ENCODE measurements around the gene COPS9. TPM values are rescaled to one million over a fixed set of nuclear protein-coding genes. Genes with fewer than 3 reads are reported as not detected.

COPS9 gene
- total RNA-seq, 1 experiment from 2014 or later = 473 TPM

GRCh38 chr2:240143801-240144648 is 7.9 kb upstream of the COPS9 start:
- intact Hi-C loops (cut with micrococcal nuclease) = loop anchor here (1.0 to 5.0 kb wide), 2 partner anchors 83 to 322 kb away; no protein-coding TSS in a partner anchor

GRCh38 chr2:240143276-240143675 is 7.2 kb upstream of the COPS9 start:
- no peak overlapping the region for H3K9ac ChIP-seq (ENCODE audit: low read length)
- DNase-seq = no peak
- no peaks in the 10 kb centered on the region for H3K9me2 ChIP-seq (replicated peaks; ENCODE audit: low read length)
- H3F3A ChIP-seq (ENCODE audit: low read length, unreplicated experiment) = no peaks in the 10 kb centered on the region
- peaks cover 5% of the 10 kb centered on the region; the same call in 1 of the 2 replicates for H3K4me1 ChIP-seq (ENCODE audit: insufficient read depth, low read length)
- H3K9me3 ChIP-seq (ENCODE audit: low read length) = no peaks in the 10 kb centered on the region
- H3K27ac ChIP-seq (ENCODE audit: low read length) = no peak overlapping the region
- H3K79me2 ChIP-seq (ENCODE audit: low read length) = no peaks in the 10 kb centered on the region
- intact Hi-C loops (cut with micrococcal nuclease) = loop anchor here (1.0 to 5.0 kb wide), 2 partner anchors 82 to 321 kb away; no protein-coding TSS in a partner anchor
- no peak overlapping the region for H3K4me3 ChIP-seq (ENCODE audit: low read length)
- H2AFZ ChIP-seq (ENCODE audit: low read length) = peak overlapping the region; percentile 58; the same call in 1 of the 2 replicates
- CTCF ChIA-PET = interaction anchor here (0.6 to 2.0 kb wide), 2 partner anchors 46 to 82 kb away, joined by 3 to 15 read pairs; no protein-coding TSS in a partner anchor
- ATAC-seq = no peak
- BruUV-seq (replicated peaks) = no TSS peak
- H3K27me3 ChIP-seq (ENCODE audit: low read length) = no peaks in the 10 kb centered on the region
- H3K4me2 ChIP-seq (ENCODE audit: low read length) = peak overlapping the region; percentile 42; the same call in 1 of the 2 replicates
- no peaks in the 10 kb centered on the region for H3K36me3 ChIP-seq (ENCODE audit: low read depth, low read length)
- TF ChIP-seq EZH2phosphoT487 (IDR thresholded peaks at IDR 0.05; ENCODE audit: borderline replicate concordance, low read length) = no peak
- TF ChIP-seq, protein P1, sequence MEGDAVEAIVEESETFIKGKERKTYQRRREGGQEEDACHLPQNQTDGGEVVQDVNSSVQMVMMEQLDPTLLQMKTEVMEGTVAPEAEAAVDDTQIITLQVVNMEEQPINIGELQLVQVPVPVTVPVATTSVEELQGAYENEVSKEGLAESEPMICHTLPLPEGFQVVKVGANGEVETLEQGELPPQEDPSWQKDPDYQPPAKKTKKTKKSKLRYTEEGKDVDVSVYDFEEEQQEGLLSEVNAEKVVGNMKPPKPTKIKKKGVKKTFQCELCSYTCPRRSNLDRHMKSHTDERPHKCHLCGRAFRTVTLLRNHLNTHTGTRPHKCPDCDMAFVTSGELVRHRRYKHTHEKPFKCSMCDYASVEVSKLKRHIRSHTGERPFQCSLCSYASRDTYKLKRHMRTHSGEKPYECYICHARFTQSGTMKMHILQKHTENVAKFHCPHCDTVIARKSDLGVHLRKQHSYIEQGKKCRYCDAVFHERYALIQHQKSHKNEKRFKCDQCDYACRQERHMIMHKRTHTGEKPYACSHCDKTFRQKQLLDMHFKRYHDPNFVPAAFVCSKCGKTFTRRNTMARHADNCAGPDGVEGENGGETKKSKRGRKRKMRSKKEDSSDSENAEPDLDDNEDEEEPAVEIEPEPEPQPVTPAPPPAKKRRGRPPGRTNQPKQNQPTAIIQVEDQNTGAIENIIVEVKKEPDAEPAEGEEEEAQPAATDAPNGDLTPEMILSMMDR (conservative IDR thresholded peaks at IDR 0.05; ENCODE audit: low read depth, low read length) = no peak
- no peak for TF ChIP-seq EZH2 (IDR thresholded peaks at IDR 0.05; ENCODE audit: low read length, unreplicated experiment)
- no peaks in the 10 kb centered on the region for H4K20me1 ChIP-seq (ENCODE audit: low read length)
- POLR2A ChIA-PET (ENCODE audit: unreplicated experiment) = no interaction called here

More at GRCh38 chr2:240143801-240144648, 7.9 kb upstream of the COPS9 start:
- no peaks in the 10 kb centered on the region for H3F3A ChIP-seq (ENCODE audit: low read length, unreplicated experiment)
- H3K9ac ChIP-seq (ENCODE audit: low read length) = no peak overlapping the region
- no peaks in the 10 kb centered on the region for H3K27me3 ChIP-seq (ENCODE audit: low read length)
- ATAC-seq (peak; percentile 91), DNase-seq (peak; percentile 70)
- no peak overlapping the region for H3K27ac ChIP-seq (ENCODE audit: low read length)
- no peaks in the 10 kb centered on the region for H3K79me2 ChIP-seq (ENCODE audit: low read length)
- no peaks in the 10 kb centered on the region; the same call in 1 of the 2 replicates for H3K4me1 ChIP-seq (ENCODE audit: insufficient read depth, low read length)
- H3K4me3 ChIP-seq (ENCODE audit: low read length) = no peak overlapping the region
- no peaks in the 10 kb centered on the region for H4K20me1 ChIP-seq (ENCODE audit: low read length)
- peak overlapping the region; percentile 42 for H3K4me2 ChIP-seq (ENCODE audit: low read length)
- no peaks in the 10 kb centered on the region for H3K36me3 ChIP-seq (ENCODE audit: low read depth, low read length)
- no peaks in the 10 kb centered on the region for H3K9me2 ChIP-seq (replicated peaks; ENCODE audit: low read length)
- POLR2A ChIA-PET (ENCODE audit: unreplicated experiment) = no interaction called here
- no peaks in the 10 kb centered on the region for H3K9me3 ChIP-seq (ENCODE audit: low read length)
- H2AFZ ChIP-seq (ENCODE audit: low read length) = peak overlapping the region; percentile 58
- CTCF ChIA-PET = interaction anchor here (0.6 to 2.0 kb wide), 3 partner anchors 83 to 119 kb away, joined by 3 to 15 read pairs (median 3); partner anchors contain the start of gene NDUFA10
- TF ChIP-seq EZH2 (IDR thresholded peaks at IDR 0.05; ENCODE audit: low read length, unreplicated experiment) = no peak
- TF ChIP-seq, protein P1 (conservative IDR thresholded peaks at IDR 0.05; ENCODE audit: low read depth, low read length) = peak; percentile 87
- BruUV-seq (replicated peaks) = no TSS peak

Data from PC-3 (cell line).